ENCODE measurements around the gene GLB1L2. TPM values are rescaled to one million over a fixed set of nuclear protein-coding genes. Genes with fewer than 3 reads are reported as not detected.

The GLB1L2 gene
- total RNA-seq, 2 donors from 2014 or later = 2.5 to 4.1 TPM

DNA sequence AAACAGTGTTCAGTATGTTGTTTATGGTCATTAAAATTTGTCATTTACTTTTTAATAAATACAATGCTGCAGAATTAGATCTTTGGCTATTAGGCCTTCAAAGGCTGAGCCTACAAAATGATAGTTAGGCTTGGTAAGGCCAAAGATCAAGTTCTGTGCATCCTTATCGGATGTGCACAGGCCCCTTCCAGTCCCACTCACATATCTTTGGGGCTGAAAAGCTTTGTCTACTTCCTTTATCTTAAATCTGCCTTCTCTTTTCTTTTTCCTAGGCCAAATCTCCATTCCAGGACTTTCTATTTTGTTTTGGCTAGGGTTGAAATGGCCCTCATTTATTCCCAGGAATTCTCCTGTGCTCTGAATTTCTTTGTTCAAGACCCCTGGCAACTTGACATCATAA lies 3.4 kb upstream of the GLB1L2 start:
- Histone ChIP-seq H3K9me3 (no peaks in the 10 kb centered on the region), H3K4me1 (ENCODE audit: control insufficient read depth in 1 of 2, low read depth in 2 of 2) (peaks cover 4 to 17% of the 10 kb centered on the region in 2 donors), H3K27ac (no peak overlapping the region), H3K27me3 (replicated peaks; ENCODE audit: insufficient read depth) (no peaks in the 10 kb centered on the region), H3K4me3 (no peak overlapping the region), H3K36me3 (no peaks in the 10 kb centered on the region)
- ATAC-seq (ENCODE audit: insufficient number of reproducible peaks, low FRiP score, low read depth) = no peak
- DNase-seq (ENCODE audit: low spot score) = no peak
- TF ChIP-seq, protein P1, sequence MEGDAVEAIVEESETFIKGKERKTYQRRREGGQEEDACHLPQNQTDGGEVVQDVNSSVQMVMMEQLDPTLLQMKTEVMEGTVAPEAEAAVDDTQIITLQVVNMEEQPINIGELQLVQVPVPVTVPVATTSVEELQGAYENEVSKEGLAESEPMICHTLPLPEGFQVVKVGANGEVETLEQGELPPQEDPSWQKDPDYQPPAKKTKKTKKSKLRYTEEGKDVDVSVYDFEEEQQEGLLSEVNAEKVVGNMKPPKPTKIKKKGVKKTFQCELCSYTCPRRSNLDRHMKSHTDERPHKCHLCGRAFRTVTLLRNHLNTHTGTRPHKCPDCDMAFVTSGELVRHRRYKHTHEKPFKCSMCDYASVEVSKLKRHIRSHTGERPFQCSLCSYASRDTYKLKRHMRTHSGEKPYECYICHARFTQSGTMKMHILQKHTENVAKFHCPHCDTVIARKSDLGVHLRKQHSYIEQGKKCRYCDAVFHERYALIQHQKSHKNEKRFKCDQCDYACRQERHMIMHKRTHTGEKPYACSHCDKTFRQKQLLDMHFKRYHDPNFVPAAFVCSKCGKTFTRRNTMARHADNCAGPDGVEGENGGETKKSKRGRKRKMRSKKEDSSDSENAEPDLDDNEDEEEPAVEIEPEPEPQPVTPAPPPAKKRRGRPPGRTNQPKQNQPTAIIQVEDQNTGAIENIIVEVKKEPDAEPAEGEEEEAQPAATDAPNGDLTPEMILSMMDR (IDR thresholded peaks at IDR 0.05) = no peak

DNA sequence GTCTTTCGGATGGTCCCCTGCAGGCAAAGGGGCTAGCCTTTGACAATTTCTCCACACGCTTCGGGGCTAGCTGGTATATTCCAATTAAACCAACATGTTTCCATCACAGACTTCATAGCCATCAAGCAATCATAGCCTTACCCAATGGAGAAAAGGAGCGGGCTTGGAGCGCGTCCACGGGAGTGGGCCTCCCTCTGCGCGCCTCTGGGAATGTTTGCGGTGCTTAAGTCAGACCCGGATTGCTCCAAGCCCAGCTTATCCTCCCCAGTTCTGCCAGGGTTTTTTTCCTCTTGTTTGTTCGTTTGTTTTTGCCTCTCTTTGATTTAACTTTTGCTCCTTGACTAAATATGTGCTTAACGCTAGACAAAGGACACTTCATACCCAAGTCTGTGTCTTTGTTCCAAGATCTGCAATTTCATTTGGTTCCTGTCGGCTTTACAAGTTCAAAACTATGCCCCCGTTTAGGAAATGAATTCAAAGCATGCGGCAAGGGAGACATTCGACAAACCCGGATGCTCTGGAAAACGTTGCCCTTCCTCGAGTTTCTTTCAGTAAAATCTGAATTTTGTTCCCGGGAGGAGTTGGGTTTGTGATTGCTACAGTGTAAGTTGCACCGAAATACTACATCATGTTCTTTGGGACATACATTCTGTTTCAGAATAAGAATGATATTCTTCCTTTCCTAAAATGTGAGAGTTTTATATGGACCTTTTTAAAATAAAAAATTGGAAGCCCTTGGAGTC lies 1.0 kb upstream of the GLB1L2 start:
- Histone ChIP-seq H3K27ac (no peak overlapping the region), H3K36me3 (no peaks in the 10 kb centered on the region), H3K4me3 (peak overlapping the region; percentile 75), H3K27me3 (replicated peaks; ENCODE audit: insufficient read depth) (no peaks in the 10 kb centered on the region), H3K4me1 (ENCODE audit: control insufficient read depth in 1 of 2, low read depth in 2 of 2) (peaks cover 4 to 17% of the 10 kb centered on the region in 2 donors), H3K9me3 (no peaks in the 10 kb centered on the region)
- no peak for DNase-seq (ENCODE audit: low spot score)
- TF ChIP-seq, protein P1 (IDR thresholded peaks at IDR 0.05) = no peak
- no peak for ATAC-seq (ENCODE audit: insufficient number of reproducible peaks, low FRiP score, low read depth)

DNA sequence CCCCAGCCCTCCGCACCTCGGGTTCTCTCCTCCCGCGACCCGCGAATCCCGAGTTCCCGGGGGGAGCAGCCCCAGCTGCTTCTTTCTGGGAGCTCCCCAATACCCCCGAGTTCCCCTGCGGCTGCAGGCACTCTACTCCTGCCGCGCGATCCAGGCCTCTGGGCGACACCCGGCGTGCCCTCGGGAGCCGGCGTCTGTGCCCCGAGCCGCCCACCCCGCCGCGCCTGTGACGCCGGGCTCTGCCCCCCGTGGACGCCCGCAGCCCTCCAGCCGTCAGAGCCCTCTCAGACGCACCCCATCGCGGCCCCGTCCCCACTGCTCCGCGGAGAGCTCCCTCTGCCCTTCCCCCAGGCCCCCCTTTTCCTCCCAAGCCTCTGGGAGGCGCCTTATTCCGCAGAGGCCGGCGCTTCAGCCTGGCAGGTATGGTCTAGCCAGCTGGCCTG lies 422 bp downstream of the GLB1L2 start:
- Histone ChIP-seq H3K36me3 (no peaks in the 10 kb centered on the region), H3K27ac (no peak overlapping the region), H3K4me1 (ENCODE audit: control insufficient read depth in 1 of 2, low read depth in 2 of 2) (peaks cover 4 to 17% of the 10 kb centered on the region in 2 donors), H3K9me3 (no peaks in the 10 kb centered on the region), H3K27me3 (replicated peaks; ENCODE audit: insufficient read depth) (no peaks in the 10 kb centered on the region), H3K4me3 (peak overlapping the region; percentile 75)
- no peak for DNase-seq (ENCODE audit: low spot score)
- peak; percentile 37 for ATAC-seq (ENCODE audit: insufficient number of reproducible peaks, low FRiP score, low read depth)
- TF ChIP-seq, protein P1 (IDR thresholded peaks at IDR 0.05) = no peak

DNA sequence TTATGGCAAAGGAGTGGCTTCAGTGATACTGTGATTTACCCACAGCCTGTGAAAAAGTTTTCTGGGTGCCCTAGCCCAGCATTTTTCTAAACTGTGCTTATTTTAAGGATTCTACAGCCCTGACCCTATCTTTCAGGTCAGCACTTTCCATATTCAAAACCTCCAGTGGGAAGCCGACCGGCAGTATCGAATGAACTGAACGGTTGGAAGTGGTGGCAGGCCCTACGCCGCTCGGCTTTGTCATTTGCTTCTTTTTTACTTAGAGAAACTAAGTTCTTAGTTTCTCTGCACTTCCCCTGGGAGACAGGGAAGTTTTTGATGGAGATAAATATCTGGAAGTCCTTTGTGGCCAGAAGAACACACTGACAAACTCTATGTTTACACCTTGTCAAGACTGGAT lies 994 bp downstream of the GLB1L2 start:
- TF ChIP-seq, protein P1 (IDR thresholded peaks at IDR 0.05) = no peak
- H3K36me3 ChIP-seq = no peaks in the 10 kb centered on the region
- no peak for DNase-seq (ENCODE audit: low spot score)
- H3K27ac ChIP-seq = no peak overlapping the region
- no peaks in the 10 kb centered on the region for H3K27me3 ChIP-seq (replicated peaks; ENCODE audit: insufficient read depth)
- peaks cover 4 to 17% of the 10 kb centered on the region in 2 donors for H3K4me1 ChIP-seq (ENCODE audit: control insufficient read depth in 1 of 2, low read depth in 2 of 2)
- ATAC-seq (ENCODE audit: insufficient number of reproducible peaks, low FRiP score, low read depth) = no peak
- H3K4me3 ChIP-seq = no peak overlapping the region
- no peaks in the 10 kb centered on the region for H3K9me3 ChIP-seq

DNA sequence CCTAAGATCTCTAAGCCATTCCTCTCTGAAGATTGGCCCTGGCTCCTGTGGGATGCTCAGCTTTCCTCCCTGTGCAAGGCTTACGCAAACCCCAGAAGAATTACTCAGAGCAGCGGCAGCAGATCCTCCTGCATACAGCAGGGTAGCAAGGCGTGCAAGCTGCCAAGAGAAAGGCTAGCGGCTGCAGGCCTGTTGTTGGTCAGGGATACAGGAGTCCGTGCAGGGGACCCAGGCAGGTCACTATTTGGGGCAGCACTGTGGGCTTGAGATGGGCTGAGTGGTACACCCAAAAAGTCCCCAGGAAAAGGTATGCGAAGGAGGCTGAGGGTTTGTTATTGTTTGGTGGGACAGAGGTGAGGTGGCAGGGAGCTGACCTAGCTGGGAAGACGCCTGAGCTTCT lies 1.5 kb downstream of the GLB1L2 start:
- Histone ChIP-seq H3K27ac (no peak overlapping the region), H3K36me3 (no peaks in the 10 kb centered on the region), H3K27me3 (replicated peaks; ENCODE audit: insufficient read depth) (no peaks in the 10 kb centered on the region), H3K9me3 (no peaks in the 10 kb centered on the region), H3K4me1 (ENCODE audit: control insufficient read depth in 1 of 2, low read depth in 2 of 2) (peaks cover 4 to 17% of the 10 kb centered on the region in 2 donors), H3K4me3 (no peak overlapping the region)
- TF ChIP-seq, protein P1 (IDR thresholded peaks at IDR 0.05) = no peak
- DNase-seq (ENCODE audit: low spot score) (no peak), ATAC-seq (ENCODE audit: insufficient number of reproducible peaks, low FRiP score, low read depth) (no peak)
